Stimulated activated memory B cell treated with anti-CD40 and anti-IgM and Interleukin-4, amounts not matched to agents 10 μg/mL and 1 μg/mL and 100 μg/mL, for 72 hours (primary cell): Measurements from ENCODE around the gene ZGLP1.

ENCODE experiments used
- ATAC-seq: fragments of 150-1000 bp; cut with Tn5 transposase; 2 replicates; pipeline ENCODE4 v1.10.0; 2021
- H3K27ac Mint-ChIP-seq: one replicate; pipeline ENCODE4 v1.8.0; 2022; ENCODE audit warnings: mild to moderate bottlenecking, mixed read lengths
- H3K27me3 Mint-ChIP-seq: one replicate; pipeline ENCODE4 v1.8.0; 2022; ENCODE audit warnings: mixed read lengths
- H3K36me3 Mint-ChIP-seq: one replicate; pipeline ENCODE4 v1.8.0; 2022; ENCODE audit warnings: mixed read lengths
- H3K4me1 Mint-ChIP-seq: one replicate; pipeline ENCODE4 v1.8.0; 2022; ENCODE audit warnings: mixed read lengths
- H3K4me3 Mint-ChIP-seq: one replicate; pipeline ENCODE4 v1.8.0; 2022; ENCODE audit warnings: mild to moderate bottlenecking, moderate library complexity, mixed read lengths
- H3K9me3 Mint-ChIP-seq: one replicate; pipeline ENCODE4 v1.8.0; 2022; ENCODE audit warnings: mixed read lengths

ZGLP1 gene

DNA sequence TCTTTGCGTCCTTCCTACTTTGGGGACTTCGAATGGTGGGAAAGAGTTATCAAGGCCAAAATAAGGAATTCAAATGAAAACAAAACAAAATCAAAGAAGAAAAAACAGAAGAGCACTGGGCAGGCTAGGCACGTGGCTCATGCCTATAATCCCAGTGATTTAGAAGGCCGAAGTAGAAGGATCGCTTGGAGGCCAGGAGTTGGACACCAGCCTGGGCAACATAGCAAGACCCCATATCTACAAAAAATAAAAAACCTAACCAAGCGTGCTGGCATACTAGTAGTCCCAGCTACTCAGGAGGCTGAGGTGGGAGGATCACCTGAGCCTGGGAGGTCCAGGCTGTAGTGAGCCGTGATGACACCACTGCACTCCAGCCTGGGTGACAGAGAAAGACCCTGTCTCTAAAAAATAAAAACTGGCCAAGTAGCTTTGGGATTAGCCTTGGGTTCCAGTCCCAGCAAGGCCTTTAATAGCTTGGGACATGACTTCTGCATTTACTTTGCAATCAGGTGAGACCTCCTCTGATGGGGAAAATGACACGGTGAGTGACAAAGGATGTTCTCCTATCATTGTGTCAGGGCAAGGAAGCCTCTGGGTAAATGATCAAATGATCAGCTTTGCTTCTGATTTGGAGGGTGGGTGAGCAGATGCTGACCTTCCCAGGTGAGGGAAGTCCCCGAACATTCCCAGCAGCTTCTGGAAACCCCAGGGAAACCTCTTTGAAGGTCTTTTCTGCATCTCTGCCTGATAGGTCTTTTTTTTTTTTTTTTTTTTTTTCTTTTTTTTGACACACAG lies 31.6 kb downstream of the ZGLP1 start:
- peaks cover 48% of the 10 kb centered on the region for H3K36me3 Mint-ChIP-seq

GRCh38 chr19:10274589-10274988 lies 35.0 kb downstream of the ZGLP1 start:
- Mint-ChIP-seq H3K27me3 (no peaks in the 10 kb centered on the region), H3K36me3 (peaks cover 54% of the 10 kb centered on the region), H3K9me3 (no peaks in the 10 kb centered on the region), H3K27ac (peak overlapping the region; percentile 40), H3K4me3 (peak overlapping the region; percentile 68), H3K4me1 (peaks cover 82% of the 10 kb centered on the region)
- ATAC-seq = no peak

More for the DNA sequence above, 31.6 kb downstream of the ZGLP1 start:
- Mint-ChIP-seq H3K4me3 (peak overlapping the region; percentile 43), H3K4me1 (peaks cover 57% of the 10 kb centered on the region), H3K9me3 (no peaks in the 10 kb centered on the region), H3K27me3 (no peaks in the 10 kb centered on the region), H3K27ac (peak overlapping the region; percentile 23)
- ATAC-seq = peak; percentile 50

DNA sequence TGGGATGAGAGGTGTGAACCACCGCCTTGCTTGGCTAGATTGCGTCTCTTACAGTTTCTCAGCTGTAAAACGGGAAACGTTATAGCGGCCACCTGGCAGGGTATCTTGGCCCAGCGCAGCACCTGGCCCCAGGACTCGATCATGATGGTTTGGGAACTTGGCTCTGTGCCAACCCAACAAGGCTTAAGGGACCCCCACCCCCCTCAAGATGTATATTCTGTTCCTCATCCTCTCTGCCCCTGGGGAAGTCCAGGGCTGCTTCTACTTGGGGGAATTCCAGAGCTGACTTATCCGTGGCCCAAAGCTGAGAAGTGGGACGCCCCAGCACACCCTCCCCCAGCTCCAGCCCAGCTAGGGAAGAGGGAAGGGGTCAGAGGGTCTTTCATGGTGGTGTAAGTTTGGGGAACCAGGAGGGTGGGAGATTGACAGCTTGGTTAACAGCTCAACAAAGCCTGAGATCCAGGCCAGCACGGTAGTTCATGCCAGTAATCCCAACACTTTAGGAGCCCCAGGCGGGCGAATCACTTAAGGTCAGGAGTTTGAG lies 38.0 kb downstream of the ZGLP1 start:
- Mint-ChIP-seq H3K27me3 (no peaks in the 10 kb centered on the region), H3K4me3 (peak overlapping the region; percentile 95), H3K4me1 (peaks cover 59% of the 10 kb centered on the region), H3K36me3 (peaks cover 31% of the 10 kb centered on the region), H3K27ac (peak overlapping the region; percentile 96), H3K9me3 (no peaks in the 10 kb centered on the region)
- peak; percentile 52 for ATAC-seq

DNA sequence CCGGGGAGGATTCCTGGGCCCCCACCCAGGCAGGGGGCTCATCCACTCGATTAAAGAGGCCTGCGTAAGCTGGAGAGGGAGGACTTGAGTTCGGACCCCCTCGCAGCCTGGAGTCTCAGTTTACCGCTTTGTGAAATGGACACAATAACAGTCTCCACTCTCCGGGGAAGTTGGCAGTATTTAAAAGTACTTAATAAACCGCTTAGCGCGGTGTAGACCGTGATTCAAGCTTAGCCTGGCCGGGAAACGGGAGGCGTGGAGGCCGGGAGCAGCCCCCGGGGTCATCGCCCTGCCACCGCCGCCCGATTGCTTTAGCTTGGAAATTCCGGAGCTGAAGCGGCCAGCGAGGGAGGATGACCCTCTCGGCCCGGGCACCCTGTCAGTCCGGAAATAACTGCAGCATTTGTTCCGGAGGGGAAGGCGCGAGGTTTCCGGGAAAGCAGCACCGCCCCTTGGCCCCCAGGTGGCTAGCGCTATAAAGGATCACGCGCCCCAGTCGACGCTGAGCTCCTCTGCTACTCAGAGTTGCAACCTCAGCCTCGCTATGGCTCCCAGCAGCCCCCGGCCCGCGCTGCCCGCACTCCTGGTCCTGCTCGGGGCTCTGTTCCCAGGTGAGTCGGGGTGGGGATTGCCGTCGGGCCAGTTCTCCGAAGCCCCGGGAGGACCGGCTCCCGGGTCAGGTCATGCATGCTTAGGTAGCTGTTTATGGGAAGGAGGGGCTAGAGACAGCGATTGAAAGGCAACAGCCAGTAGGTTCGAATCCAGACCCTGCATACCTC lies 38.8 kb downstream of the ZGLP1 start, which contains the start of gene ICAM1:
TSS of gene ICAM1 (plus strand) at position 505 of the 779 bp plus-strand sequence. CDS start at position 545, 40 bp downstream.
- Mint-ChIP-seq H3K27ac (peak within 1 kb of the TSS; percentile 96), H3K4me1 (peaks cover 57% of the 10 kb centered on the region), H3K4me3 (peak within 1 kb of the TSS; percentile 95), H3K36me3 (peaks cover 31% of the 10 kb centered on the region), H3K27me3 (no peaks in the 10 kb centered on the region), H3K9me3 (no peaks in the 10 kb centered on the region)
- ATAC-seq = peak; percentile 80

DNA sequence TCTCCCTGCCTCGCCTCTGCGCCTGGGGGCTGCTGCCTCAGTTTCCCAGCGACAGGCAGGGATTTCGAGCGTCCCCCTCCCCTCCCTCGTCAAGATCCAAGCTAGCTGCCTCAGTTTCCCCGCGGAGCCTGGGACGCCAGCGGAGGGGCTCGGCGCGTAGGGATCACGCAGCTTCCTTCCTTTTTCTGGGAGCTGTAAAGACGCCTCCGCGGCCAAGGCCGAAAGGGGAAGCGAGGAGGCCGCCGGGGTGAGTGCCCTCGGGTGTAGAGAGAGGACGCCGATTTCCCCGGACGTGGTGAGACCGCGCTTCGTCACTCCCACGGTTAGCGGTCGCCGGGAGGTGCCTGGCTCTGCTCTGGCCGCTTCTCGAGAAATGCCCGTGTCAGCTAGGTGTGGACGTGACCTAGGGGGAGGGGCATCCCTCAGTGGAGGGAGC lies 39.4 kb downstream of the ZGLP1 start:
- no peaks in the 10 kb centered on the region for H3K9me3 Mint-ChIP-seq

DNA sequence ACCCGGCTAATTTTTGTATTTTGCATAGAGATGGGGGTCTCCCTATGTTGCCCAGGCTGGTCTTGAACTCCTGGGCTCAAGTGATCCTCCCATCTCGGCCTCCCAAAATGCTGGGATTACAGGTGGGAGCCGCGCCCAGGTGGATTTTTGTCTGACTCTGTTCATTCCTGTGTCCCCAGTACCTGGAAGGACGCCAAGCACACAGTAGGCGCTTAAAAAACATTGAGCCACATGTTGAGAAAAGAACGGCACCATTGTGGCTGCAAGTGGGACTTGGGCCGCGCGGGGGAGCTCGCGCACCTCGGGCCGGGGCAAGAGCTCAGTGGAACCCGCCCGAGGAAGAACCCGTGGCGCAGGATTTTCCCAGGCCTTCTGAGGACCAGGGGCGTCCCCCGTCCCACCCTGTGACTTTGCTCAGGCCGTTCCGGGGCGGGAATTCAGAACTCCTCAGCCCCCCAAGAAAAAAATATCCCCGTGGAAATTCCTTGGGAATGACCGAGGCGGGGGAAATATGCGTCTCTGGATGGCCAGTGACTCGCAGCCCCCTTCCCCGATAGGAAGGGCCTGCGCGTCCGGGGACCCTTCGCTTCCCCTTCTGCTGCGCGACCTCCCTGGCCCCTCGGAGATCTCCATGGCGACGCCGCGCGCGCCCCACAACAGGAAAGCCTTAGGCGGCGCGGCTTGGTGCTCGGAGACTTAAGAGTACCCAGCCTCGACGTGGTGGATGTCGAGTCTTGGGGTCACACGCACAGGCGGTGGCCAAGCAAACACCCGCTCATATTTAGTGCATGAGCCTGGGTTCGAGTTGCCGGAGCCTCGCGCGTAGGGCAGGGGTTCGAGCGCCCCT lies 40.1 kb downstream of the ZGLP1 start:
- H3K4me1 Mint-ChIP-seq = peaks cover 49% of the 10 kb centered on the region
- H3K27ac Mint-ChIP-seq = peak overlapping the region; percentile 96
- H3K36me3 Mint-ChIP-seq = peaks cover 24% of the 10 kb centered on the region
- no peaks in the 10 kb centered on the region for H3K9me3 Mint-ChIP-seq
- H3K27me3 Mint-ChIP-seq = no peaks in the 10 kb centered on the region
- peak; percentile 77 for ATAC-seq
- peak overlapping the region; percentile 95 for H3K4me3 Mint-ChIP-seq

More for the DNA sequence above, 39.4 kb downstream of the ZGLP1 start:
- ATAC-seq = peak; percentile 89
- Mint-ChIP-seq H3K27me3 (no peaks in the 10 kb centered on the region), H3K4me1 (peaks cover 56% of the 10 kb centered on the region), H3K36me3 (peaks cover 30% of the 10 kb centered on the region), H3K4me3 (peak overlapping the region; percentile 95), H3K27ac (peak overlapping the region; percentile 96)

DNA sequence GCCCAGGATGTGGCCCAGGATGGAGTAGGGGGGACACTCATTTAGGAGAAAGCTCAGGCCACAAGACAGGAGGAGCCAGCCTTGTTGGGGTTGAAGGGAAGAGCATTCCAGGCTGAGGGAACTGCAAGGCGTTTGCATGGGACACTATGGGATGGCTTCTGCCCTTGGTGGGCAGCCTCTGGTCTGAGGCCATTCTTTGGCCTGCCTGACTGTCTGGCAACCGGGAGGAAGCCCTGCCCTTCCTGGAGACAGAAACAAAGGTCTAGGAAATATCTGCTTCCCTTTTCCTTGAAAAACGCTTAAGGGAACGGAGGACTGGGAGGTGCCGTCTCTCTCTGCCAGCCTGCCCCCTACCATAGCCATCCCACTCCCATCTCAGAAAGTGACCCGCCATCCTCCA lies 41.5 kb downstream of the ZGLP1 start:
- no peaks in the 10 kb centered on the region for H3K9me3 Mint-ChIP-seq
- peaks cover 39% of the 10 kb centered on the region for H3K4me1 Mint-ChIP-seq
- peaks cover 13% of the 10 kb centered on the region for H3K36me3 Mint-ChIP-seq
- H3K4me3 Mint-ChIP-seq = no peak overlapping the region
- ATAC-seq = no peak
- no peaks in the 10 kb centered on the region for H3K27me3 Mint-ChIP-seq
- peak overlapping the region; percentile 96 for H3K27ac Mint-ChIP-seq

- Mint-ChIP-seq H3K4me3 (no peak overlapping the region), H3K36me3 (peaks cover 3% of the 10 kb centered on the region), H3K9me3 (no peaks in the 10 kb centered on the region), H3K4me1 (peaks cover 27% of the 10 kb centered on the region), H3K27ac (no peak overlapping the region), H3K27me3 (no peaks in the 10 kb centered on the region)
- ATAC-seq = no peak
Observed at GRCh38 chr19:10266706-10267105, 42.9 kb downstream of the ZGLP1 start.

- no peak for ATAC-seq
- Mint-ChIP-seq H3K9me3 (no peaks in the 10 kb centered on the region), H3K27me3 (no peaks in the 10 kb centered on the region), H3K27ac (no peak overlapping the region), H3K4me1 (peaks cover 18% of the 10 kb centered on the region), H3K36me3 (peaks cover 6% of the 10 kb centered on the region), H3K4me3 (no peak overlapping the region)
Observed at GRCh38 chr19:10262771-10263170, 46.8 kb downstream of the ZGLP1 start.

GRCh38 chr19:10260141-10260584 lies 49.5 kb downstream of the ZGLP1 start:
- H3K36me3 Mint-ChIP-seq = peaks cover 29% of the 10 kb centered on the region
- no peaks in the 10 kb centered on the region for H3K27me3 Mint-ChIP-seq
- no peak overlapping the region for H3K4me3 Mint-ChIP-seq
- peak overlapping the region; percentile 37 for H3K27ac Mint-ChIP-seq
- peaks cover 23% of the 10 kb centered on the region for H3K4me1 Mint-ChIP-seq
- peak; percentile 66 for ATAC-seq
- H3K9me3 Mint-ChIP-seq = no peaks in the 10 kb centered on the region

- Mint-ChIP-seq H3K27me3 (no peaks in the 10 kb centered on the region), H3K4me1 (peaks cover 27% of the 10 kb centered on the region), H3K36me3 (peaks cover 38% of the 10 kb centered on the region), H3K9me3 (no peaks in the 10 kb centered on the region), H3K4me3 (no peak overlapping the region), H3K27ac (no peak overlapping the region)
- peak; percentile 80 for ATAC-seq
Observed at GRCh38 chr19:10259162-10259905, 50.3 kb downstream of the ZGLP1 start.

DNA sequence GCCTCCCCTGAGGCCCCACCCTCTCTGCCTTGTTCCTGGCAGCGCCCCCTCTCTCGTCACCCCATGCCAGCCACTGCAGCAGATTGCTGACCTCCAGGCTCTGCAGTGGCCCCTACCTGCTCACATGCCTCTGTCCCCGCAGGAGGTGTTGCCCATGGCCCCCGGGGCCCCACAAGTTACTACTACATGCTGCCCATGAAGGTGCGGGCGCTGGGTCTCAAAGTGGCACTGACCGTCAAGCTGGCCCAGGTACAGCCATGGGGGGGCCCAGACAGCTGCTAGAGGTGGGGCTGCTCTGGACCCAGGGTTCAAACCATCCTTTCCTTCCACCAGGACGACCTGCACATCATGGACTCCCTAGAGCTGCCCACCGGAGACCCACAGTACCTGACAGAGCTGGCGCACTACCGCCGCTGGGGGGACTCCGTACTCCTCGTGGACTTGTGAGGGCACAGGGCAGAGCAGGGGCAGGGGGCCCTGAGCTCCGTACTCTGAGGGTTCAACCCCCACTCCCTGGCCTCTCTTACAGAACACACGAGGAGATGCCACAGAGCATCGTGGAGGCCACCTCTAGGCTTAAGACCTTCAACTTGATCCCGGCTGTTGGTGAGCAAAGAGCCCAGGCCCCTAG lies 51.4 kb downstream of the ZGLP1 start:
- ATAC-seq = no peak
- Mint-ChIP-seq H3K9me3 (no peaks in the 10 kb centered on the region), H3K4me1 (peaks cover 36% of the 10 kb centered on the region), H3K36me3 (peaks cover 46% of the 10 kb centered on the region), H3K27ac (no peak overlapping the region), H3K4me3 (no peak overlapping the region), H3K27me3 (no peaks in the 10 kb centered on the region)

- Mint-ChIP-seq H3K4me1 (peaks cover 44% of the 10 kb centered on the region), H3K9me3 (no peaks in the 10 kb centered on the region), H3K27me3 (no peaks in the 10 kb centered on the region), H3K36me3 (peaks cover 46% of the 10 kb centered on the region), H3K27ac (peak overlapping the region; percentile 6), H3K4me3 (no peak overlapping the region)
- no peak for ATAC-seq
Observed at GRCh38 chr19:10256970-10257615, 52.5 kb downstream of the ZGLP1 start.
